Fibroblast of peridontal ligament (primary cell): ENCODE data around the gene DERL2.
"Not testable (repeated sequence)": the region's sequence is repeated elsewhere in the genome, so short reads cannot be mapped to it uniquely, and the experiment has no call there.

Experiments
- DNase-seq: peaks from one replicate; pipeline ENCODE4 v3.0.0-alpha.2; 2010; ENCODE audit errors: extremely low read depth

The DERL2 gene

DNA sequence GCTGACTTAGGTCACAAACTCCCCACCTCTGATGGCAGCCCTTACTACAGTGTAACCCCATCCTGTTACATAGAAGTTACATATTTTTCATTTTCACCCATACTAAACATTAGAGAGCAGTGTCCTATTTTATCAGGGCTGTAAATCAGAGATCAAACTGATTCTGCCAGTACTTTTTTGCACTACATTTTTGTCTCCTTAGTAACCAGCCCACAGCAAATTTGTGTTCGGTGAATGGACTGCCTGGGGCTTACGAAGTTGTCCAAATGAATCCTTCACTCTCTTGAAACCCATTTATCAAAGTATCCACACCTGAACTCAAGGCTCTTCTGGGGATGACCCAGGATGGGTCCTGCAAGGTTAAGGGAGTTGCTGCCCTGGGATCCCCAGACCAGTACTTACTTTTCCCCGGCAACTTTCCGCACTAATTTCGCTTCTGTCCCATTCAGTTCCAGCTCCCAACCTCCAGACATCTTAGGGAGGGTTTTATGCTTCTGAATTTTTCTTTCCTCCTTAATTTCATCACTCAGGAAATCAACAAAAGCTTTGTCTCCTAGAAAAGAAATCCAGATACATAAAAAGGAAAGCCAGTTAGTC is 48.2 kb downstream of the DERL2 start:
- DNase-seq, result peak; percentile 41

GRCh38 chr17:5435781-5436315 is 50.1 kb downstream of the DERL2 start:
- not testable (repeated sequence) for DNase-seq

DNA sequence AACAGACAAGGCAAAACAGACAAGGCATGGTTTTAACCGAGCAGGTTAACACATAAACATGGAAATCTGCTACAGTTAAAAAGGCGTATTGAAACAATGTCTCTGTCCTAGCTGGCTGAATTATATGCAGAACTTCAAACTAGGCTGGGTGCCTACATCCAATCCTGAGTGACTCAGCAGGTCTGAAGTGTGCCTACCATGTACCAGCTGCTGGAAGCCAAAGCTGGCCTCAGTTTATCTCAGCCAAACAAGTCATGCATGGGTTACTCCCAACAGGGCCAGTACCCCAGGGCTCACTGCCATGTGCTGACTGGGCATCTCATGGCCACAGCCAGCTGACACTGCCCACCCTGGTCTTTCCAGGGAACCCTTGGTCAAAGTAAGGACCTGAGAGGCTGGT is 51.0 kb downstream of the DERL2 start:
- DNase-seq, result no peak

- no peak for DNase-seq
These were observed 53.9 kb downstream of the DERL2 start for GRCh38 chr17:5431949-5432556.

- DNase-seq, result not testable (repeated sequence)
These were observed 54.7 kb downstream of the DERL2 start for GRCh38 chr17:5431234-5431633.

- DNase-seq, result no peak
These were observed 55.5 kb downstream of the DERL2 start for GRCh38 chr17:5430413-5430999.

- DNase-seq, result peak; percentile 54
These were observed 56.6 kb downstream of the DERL2 start for GRCh38 chr17:5429191-5429887.

DNA sequence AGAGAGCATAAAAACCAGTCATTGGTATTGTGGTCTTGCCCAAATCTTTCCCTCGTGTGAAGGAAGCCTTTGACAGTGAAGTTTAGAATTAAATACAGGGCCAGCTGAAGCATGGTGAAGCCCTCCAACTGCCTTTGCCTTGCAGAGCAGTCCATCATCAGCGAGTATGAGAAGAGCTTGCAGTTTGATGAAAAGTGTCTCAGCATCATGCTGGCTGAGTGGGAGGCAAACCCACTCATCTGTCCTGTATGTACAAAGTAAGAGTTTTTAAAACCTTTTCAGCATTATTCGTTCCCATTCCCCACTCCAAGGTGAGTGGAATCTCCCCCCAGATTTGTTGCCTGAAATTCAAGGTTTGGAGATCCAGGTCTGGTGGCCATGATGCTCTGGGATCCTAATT is 60.2 kb downstream of the DERL2 start:
- DNase-seq, result no peak

- DNase-seq, result no peak
These were observed 61.1 kb downstream of the DERL2 start for GRCh38 chr17:5424909-5425308.

- DNase-seq, result peak; percentile 71
These were observed 63.5 kb downstream of the DERL2 start for GRCh38 chr17:5422505-5422904.
